A549 (cell line): ENCODE measurements around the gene PEAK3.

ENCODE experiments used
- CHD4 ChIP-seq: fragments of 200-600 bp; sonication (generic); IDR thresholded peaks from 2 replicates; pipeline ENCODE4 v1.6.1; 2016; ENCODE audit warnings: antibody characterized with exemption, mild to moderate bottlenecking, borderline replicate concordance
- CTCF ChIP-seq: fragments of >200 bp; sonication (Bioruptor Twin); formaldehyde crosslinking; IDR thresholded peaks from 3 replicates; pipeline ENCODE4 v1.5.1; 2016
- EHMT2 ChIP-seq: fragments of 200-600 bp; sonication (generic); IDR thresholded peaks from 2 replicates; pipeline ENCODE4 v1.6.1; 2016; ENCODE audit warnings: antibody characterized with exemption, low read depth, mild to moderate bottlenecking, moderate library complexity
- EP300 ChIP-seq, 2 experiments: fragments of >200 bp; sonication (Bioruptor Twin); formaldehyde crosslinking; IDR thresholded peaks; 2 replicates in 1 of 2; 3 replicates in 1 of 2; pipeline ENCODE4 v1.6.1; 2016 to 2017
- ESRRA ChIP-seq: fragments of 150-350 bp; IDR thresholded peaks from 2 replicates; pipeline ENCODE4 v1.6.1; 2014; ENCODE audit warnings: mild to moderate bottlenecking, low read length, borderline replicate concordance
- HMGXB4 ChIP-seq: fragments of 250-450 bp; sonication (Bioruptor Pico); IDR thresholded peaks from 2 replicates; pipeline ENCODE4 v1.5.0; 2021; ENCODE audit warnings: mild to moderate bottlenecking, moderate library complexity, borderline replicate concordance
- POLR2A ChIP-seq: IDR thresholded peaks from 2 replicates; pipeline ENCODE4 v1.6.1; 2012; ENCODE audit warnings: mild to moderate bottlenecking, low read length
- RCOR1 ChIP-seq: fragments of 150-350 bp; IDR thresholded peaks from 2 replicates; pipeline ENCODE4 v1.6.1; 2014; ENCODE audit warnings: antibody characterized with exemption, low read length, low read depth
- RFX5 ChIP-seq: fragments of 450-650 bp; IDR thresholded peaks from 2 replicates; pipeline ENCODE4 v1.7.1; 2014; ENCODE audit warnings: antibody characterized with exemption, mild to moderate bottlenecking, moderate library complexity
- SREBF2 ChIP-seq: fragments of 450-650 bp; IDR thresholded peaks from 2 replicates; pipeline ENCODE4 v1.6.1; 2014; ENCODE audit warnings: mild to moderate bottlenecking, moderate library complexity

- no peak for TF ChIP-seq RCOR1
- no peak for TF ChIP-seq ESRRA
- TF ChIP-seq EP300 (IDR thresholded peaks at IDR 0.05), result no peak
- no peak for TF ChIP-seq SREBF2
- no peak for TF ChIP-seq CTCF
- TF ChIP-seq EHMT2, result no peak
- no peak for TF ChIP-seq HMGXB4
- no peak for TF ChIP-seq POLR2A
- no peak for TF ChIP-seq RFX5
- TF ChIP-seq CHD4, result no peak
Measured at GRCh38 chr19:2232286-2233151, 49.5 kb downstream of the PEAK3 start.
